ENCODE measurements around the gene NSUN3.

GRCh38 chr3:94099311-94099710 lies 36.5 kb downstream of the NSUN3 start:
- TF ChIP-seq MAX (IDR thresholded peaks at IDR 0.05; ENCODE audit: low read depth, low read length): no peak
- no peak for TF ChIP-seq CTCF (IDR thresholded peaks at IDR 0.05 in 2 of 3, conservative IDR thresholded peaks at IDR 0.05 in 1 of 3; ENCODE audit: control insufficient read depth in 2 of 3, extremely low read depth in 1 of 3, insufficient read depth in 1 of 3, low read depth in 3 of 3, low read length in 3 of 3)
- no peak for TF ChIP-seq GABPA (IDR thresholded peaks at IDR 0.05; ENCODE audit: low read depth)
- no peak for TF ChIP-seq TAF1 (IDR thresholded peaks at IDR 0.05; ENCODE audit: borderline replicate concordance, low read depth, low read length)
- TF ChIP-seq REST (IDR thresholded peaks at IDR 0.05; ENCODE audit: low read depth, low read length): no peak
- no peak for TF ChIP-seq NR2F1 (conservative IDR thresholded peaks at IDR 0.05)
- no peak for TF ChIP-seq BHLHE40 (IDR thresholded peaks at IDR 0.05; ENCODE audit: borderline replicate concordance in 1 of 2, low read depth in 2 of 2, low read length in 1 of 2)
- no peak for TF ChIP-seq ELK1 (IDR thresholded peaks at IDR 0.05; ENCODE audit: low read depth, low read length)
- TF ChIP-seq SP1 (IDR thresholded peaks at IDR 0.05; ENCODE audit: low read depth, low read length): no peak
- no peak for TF ChIP-seq CUX1 (IDR thresholded peaks at IDR 0.05; ENCODE audit: insufficient replicate concordance, low read depth, low read length)
- TF ChIP-seq SRF (IDR thresholded peaks at IDR 0.05; ENCODE audit: low read depth in 2 of 2, low read length in 2 of 2): no peak
- no peak for TF ChIP-seq USF1 (IDR thresholded peaks at IDR 0.05; ENCODE audit: borderline replicate concordance, extremely low read length, insufficient read depth, low read depth, low read length)
- TF ChIP-seq POU2F2 (IDR thresholded peaks at IDR 0.05; ENCODE audit: borderline replicate concordance, low read depth, low read length): no peak
- TF ChIP-seq E4F1 (IDR thresholded peaks at IDR 0.05; ENCODE audit: borderline replicate concordance, partially characterized antibody): no peak
